GM20000 (cell line): ENCODE data around the gene XRCC4.

Experiments
- DNase-seq: peaks from one replicate; pipeline ENCODE4 v3.0.0; 2012; ENCODE audit warnings: low spot score
- TF ChIP-seq, protein P1 (sequence below): IDR thresholded peaks from 2 replicates; pipeline ENCODE4 v1.5.1; 2012; ENCODE audit warnings: mild to moderate bottlenecking, control low read depth; ENCODE audit errors: extremely low read depth, missing control alignments

The XRCC4 gene

DNA sequence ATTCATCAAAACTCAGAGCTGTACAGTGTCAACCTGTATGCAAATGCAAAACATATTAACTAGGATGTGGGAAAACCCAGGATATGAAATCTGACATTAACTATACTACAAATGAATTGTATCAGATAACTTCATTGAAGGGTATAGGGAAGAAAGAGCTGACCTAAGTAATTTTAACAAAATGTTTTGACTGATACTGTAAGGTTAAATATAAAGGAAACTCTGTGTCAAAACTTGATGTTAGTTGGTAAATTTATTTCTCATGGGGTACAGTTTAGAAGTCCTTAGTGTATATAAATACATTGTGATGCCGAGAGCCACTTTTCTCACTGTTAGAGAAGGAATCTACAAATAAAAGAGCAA lies 316.1 kb downstream of the XRCC4 start:
- DNase-seq = no peak
- TF ChIP-seq, protein P1, sequence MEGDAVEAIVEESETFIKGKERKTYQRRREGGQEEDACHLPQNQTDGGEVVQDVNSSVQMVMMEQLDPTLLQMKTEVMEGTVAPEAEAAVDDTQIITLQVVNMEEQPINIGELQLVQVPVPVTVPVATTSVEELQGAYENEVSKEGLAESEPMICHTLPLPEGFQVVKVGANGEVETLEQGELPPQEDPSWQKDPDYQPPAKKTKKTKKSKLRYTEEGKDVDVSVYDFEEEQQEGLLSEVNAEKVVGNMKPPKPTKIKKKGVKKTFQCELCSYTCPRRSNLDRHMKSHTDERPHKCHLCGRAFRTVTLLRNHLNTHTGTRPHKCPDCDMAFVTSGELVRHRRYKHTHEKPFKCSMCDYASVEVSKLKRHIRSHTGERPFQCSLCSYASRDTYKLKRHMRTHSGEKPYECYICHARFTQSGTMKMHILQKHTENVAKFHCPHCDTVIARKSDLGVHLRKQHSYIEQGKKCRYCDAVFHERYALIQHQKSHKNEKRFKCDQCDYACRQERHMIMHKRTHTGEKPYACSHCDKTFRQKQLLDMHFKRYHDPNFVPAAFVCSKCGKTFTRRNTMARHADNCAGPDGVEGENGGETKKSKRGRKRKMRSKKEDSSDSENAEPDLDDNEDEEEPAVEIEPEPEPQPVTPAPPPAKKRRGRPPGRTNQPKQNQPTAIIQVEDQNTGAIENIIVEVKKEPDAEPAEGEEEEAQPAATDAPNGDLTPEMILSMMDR = no peak

DNA sequence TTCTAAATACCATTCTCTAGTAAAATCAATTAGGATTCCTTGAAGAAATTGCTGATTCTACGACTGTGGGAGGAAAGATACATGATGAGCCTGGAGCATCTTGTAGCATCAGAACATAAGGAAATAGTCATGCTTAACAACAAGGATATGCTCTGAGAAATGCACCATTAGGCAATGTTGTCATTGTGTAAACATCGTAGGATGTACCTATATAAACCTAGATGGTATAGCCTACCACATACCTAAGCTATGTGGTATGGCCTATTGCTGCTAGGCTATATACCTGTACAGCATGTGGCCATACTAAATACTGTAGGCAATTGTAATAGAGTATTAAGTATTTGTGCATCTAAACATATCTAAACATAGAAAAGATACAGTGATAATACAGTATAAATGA lies 316.8 kb downstream of the XRCC4 start:
- DNase-seq = no peak
- TF ChIP-seq, protein P1 = no peak

DNA sequence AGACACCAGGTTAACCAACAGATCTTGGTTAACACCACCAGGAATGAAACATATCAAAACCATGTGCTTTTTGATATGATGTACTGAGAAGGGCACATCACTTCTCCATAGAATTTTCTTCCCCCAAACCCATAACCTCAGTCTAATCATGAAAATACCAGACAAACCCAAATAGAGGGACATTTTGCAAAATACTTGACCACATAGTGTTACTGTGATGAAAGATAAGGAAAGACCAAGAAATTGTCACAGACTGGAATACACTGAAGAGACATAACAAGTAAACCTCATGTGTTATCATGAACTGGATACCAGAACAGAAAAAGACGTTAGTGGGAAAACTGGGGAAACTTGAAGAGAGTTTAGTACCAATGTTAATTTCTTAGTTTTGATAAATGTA lies 319.3 kb downstream of the XRCC4 start:
- TF ChIP-seq, protein P1 = no peak
- DNase-seq = no peak

DNA sequence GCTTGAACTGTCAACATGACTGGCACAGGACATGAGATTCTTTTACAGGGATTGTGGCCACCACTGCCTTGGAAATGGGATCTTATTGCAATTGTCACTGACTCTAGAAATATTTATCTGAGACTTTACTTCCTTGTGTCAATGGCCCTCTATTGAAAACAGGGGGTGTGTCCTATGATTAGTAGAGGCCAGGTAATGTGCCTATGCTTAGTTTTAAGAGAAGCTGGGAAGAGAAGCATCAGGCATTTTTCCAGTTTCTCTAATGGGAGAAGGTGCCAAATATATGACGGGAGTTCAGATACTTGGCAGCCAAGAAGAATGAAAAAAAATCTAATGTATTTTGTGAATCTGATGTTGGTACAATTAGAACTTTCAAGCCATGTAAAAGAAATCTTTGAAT lies 320.3 kb downstream of the XRCC4 start:
- no peak for DNase-seq
- TF ChIP-seq, protein P1 = no peak

DNA sequence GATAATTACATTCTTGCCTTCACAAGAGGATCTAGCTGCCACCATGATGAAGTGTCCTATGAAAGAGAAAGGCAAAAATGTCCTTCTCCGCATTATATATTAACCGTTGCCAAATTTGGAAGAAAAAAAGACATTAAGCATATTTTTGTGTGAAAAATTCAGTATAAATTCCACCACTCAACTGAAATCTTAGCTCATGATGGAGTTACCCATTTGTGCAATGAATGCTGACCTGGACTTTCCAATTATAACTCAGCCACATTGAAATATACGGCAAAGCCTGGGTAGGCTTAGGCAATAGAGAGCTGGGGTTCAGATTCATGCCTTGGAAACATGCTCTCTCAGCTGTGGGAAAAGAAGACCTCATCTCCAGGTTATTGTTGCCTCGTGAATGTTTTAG lies 322.9 kb downstream of the XRCC4 start:
- TF ChIP-seq, protein P1 = no peak
- no peak for DNase-seq

DNA sequence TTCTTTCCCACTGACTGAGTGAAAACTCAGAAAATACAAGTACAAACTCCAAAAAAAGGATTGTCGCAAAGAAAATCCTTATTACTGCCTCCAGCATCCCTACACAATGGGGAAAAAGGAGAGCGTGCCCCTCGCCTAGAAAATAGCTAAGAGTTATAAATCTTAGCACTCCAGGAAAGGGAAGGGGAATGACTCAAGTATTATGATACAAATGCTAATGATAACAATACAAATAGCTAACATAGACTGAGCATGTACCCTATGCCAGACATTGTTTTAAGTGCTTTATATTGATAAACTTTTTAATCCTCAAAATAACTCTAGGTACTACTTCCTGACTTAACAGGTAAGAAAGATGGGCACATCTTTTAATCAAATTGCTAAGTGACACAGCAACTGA lies 323.4 kb downstream of the XRCC4 start:
- DNase-seq = no peak
- TF ChIP-seq, protein P1 = no peak

DNA sequence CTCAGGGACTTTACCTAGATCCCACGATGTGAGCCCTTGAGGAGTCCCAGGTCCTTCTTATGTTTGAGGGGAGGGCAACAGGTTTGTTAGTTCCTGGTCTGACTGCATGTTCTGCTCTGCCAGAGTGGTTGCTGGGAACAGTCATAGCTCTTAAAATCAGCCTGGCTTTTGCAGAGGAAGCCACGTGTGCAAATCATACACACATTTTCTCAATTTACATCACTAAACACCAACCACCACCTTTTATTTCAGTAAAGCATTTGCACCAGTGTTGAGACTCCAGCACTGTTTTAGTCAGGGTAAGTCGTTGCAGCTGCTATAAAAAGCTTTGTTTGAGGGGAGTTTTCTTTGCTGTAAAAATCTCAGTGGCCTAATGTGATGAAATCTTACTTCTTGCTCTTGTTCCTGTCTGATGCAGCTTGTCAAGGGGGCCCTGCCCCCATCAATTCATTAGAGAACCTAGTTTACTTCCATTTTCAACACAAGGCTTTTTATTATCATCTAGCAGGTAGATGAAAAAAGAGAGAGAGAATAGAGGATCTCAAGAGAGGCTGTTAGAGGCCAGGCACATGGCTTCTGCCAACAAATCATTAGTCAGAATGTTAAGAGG lies 323.9 kb downstream of the XRCC4 start:
- TF ChIP-seq, protein P1 = no peak
- DNase-seq = peak; percentile 13
